Adrenal gland (tissue), 5 donors: ENCODE measurements around the gene NBAS.

ENCODE experiments used
- CTCF ChIP-seq, 6 experiments: fragments of 450-650 bp in 4 of 6; fragments of 200-600 bp in 2 of 6; sonication (generic) in 1 of 6; IDR thresholded peaks; 1 replicate in 5 of 6; 2 replicates in 1 of 6; pipeline versions ENCODE4 v1.5.1 to v1.8.0; 2016 to 2021; ENCODE audit warnings: antibody characterized with exemption in 6 of 6, mild to moderate bottlenecking in 2 of 6, moderate library complexity in 1 of 6
- POLR2A ChIP-seq, 2 donors: fragments of 450-650 bp; IDR thresholded peaks; one replicate each; pipeline ENCODE4 v1.6.1; 2017; ENCODE audit warnings: antibody characterized with exemption in 2 of 2, mild to moderate bottlenecking in 2 of 2, moderate library complexity in 1 of 2
- donor health status: DM: no; HTN: no; CAD: no.

- TF ChIP-seq CTCF (IDR thresholded peaks at IDR 0.05), result no peak
- no peak for TF ChIP-seq POLR2A (IDR thresholded peaks at IDR 0.05)
These were observed 35.8 kb upstream of the NBAS start for GRCh38 chr2:15596968-15597367.
